Mammary epithelial cell (primary cell): Measurements from ENCODE around the gene FAM120AOS.

Experiments
- CTCF ChIP-seq, 2 donors: IDR thresholded peaks in 1 of 2; conservative IDR thresholded peaks in 1 of 2; 2 replicates each; pipeline ENCODE4 v1.5.1; 2011 to 2012; ENCODE audit warnings: inconsistent platforms in 2 of 2, low read length in 2 of 2, mild to moderate bottlenecking in 2 of 2, control low read depth in 1 of 2, low read depth in 1 of 2; ENCODE audit not compliant: insufficient read depth in 1 of 2; ENCODE audit errors: extremely low read depth in 1 of 2
- EZH2 ChIP-seq: IDR thresholded peaks from 2 replicates; pipeline ENCODE4 v1.6.1; 2012; ENCODE audit warnings: low read length, inconsistent platforms, borderline replicate concordance

GRCh38 chr9:93461821-93462220 is 8.4 kb upstream of the FAM120AOS start:
- TF ChIP-seq EZH2 (no peak), CTCF (conservative IDR thresholded peaks at IDR 0.05 in 1 of 2, IDR thresholded peaks at IDR 0.05 in 1 of 2; ENCODE audit: extremely low read depth in 1 of 2, insufficient read depth in 1 of 2, low read depth in 1 of 2, low read length in 2 of 2) (no peak)
